Heart left ventricle (tissue), 13 donors: ENCODE measurements around the gene HS3ST1.

Source experiments
- CTCF ChIP-seq, 12 donors: fragments of 200-600 bp; sonication (generic) in 4 of 12; IDR thresholded peaks; one replicate each; pipeline versions ENCODE4 v1.5.0 to v1.8.0; 2018 to 2022; ENCODE audit warnings: antibody characterized with exemption in 12 of 12, mild to moderate bottlenecking in 5 of 12
- POLR2A ChIP-seq, 2 donors: fragments of 450-650 bp; IDR thresholded peaks; one replicate each; pipeline ENCODE4 v1.6.1; 2017; ENCODE audit warnings: antibody characterized with exemption in 2 of 2, mild to moderate bottlenecking in 2 of 2, moderate library complexity in 2 of 2
- donor health status: ischemic (EF 13 %, LVEDD 7.1; RV severe dilation, severe dysfunction).
- donor health status: DM: no; HTN: yes; CAD: no.
- donor health status: DM: no; HTN: no; CAD: no.
- donor health status: ischemic (EF 25% LVEDD 6.9; RV normal size, moderate dysfunction).
- donor health status: ischemic (EF 25% LVEDD 5.7; RV mildly dilated, moderate dysfunction).
- donor health status: ischemic (EF 35%, LVEDD 5.7; RV mildly dilated, moderate dysfunction).
- donor health status: nonischemic (EF 11% LVEDD 7.7; RV severe dilation, severe dysfunction).
- donor health status: DM: yes; HTN: yes; CAD: no.
- donor health status: PGD.
- donor health status: ischemic (EF 29% LVEDD 5.4; RV normal size, mild dysfunction).
- donor health status: nonischemic (EF 23%, LVEDD 6.1; RV moderate dilation, normal function).

DNA sequence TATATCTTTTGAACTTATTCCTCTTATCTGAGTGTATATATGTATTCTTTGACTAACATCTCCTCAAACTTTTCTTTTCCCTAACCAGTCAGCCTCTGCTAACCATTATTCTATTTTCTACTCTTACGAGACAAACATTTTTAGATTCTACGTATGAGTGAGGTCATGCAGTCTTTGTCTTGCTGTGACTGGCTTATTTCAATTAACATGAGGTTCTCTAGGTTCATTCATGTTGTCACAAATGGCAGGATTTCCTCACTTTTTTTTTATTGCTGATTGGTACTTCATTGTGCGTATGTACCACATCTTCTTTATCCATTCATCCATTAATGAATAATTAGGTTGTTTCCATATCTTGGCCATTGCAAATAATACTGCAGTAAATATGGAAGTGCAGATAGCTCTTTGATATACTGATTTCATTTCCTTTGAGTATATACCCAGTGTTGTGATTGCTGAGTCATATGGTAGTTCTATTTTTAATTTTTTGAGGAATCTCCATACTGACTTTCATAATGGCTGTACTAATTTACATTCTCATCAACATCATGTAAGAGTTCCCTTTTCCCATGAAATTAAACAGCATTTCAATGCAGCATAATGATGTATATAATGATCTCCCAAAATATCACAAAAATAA is 80.1 kb downstream of the HS3ST1 start:
- TF ChIP-seq CTCF (IDR thresholded peaks at IDR 0.05) (no peak), POLR2A (IDR thresholded peaks at IDR 0.05) (no peak)
